ENCODE measurements around the gene VPS13A. TPM values are rescaled to one million over a fixed set of nuclear protein-coding genes. Genes with fewer than 3 reads are reported as not detected.

The VPS13A gene
- total RNA-seq, 1 experiment from 2014 or later, result 32.2 TPM

GRCh38 chr9:77418226-77418625 lies 240.9 kb downstream of the VPS13A start:
- intact Hi-C loops (cut with micrococcal nuclease; ENCODE audit: unreplicated experiment), result no loop called here
- no TSS peak for BruUV-seq (replicated peaks)
- Histone ChIP-seq H3K27me3 (replicated peaks; ENCODE audit: insufficient read depth, low read depth, low read length, poor library complexity) (no peaks in the 10 kb centered on the region), H3K36me3 (ENCODE audit: insufficient read depth, low read length, poor library complexity, severe bottlenecking) (no peaks in the 10 kb centered on the region), H3K4me1 (ENCODE audit: insufficient read depth, low read length, poor library complexity, severe bottlenecking) (peaks cover 6% of the 10 kb centered on the region), H3K9me3 (ENCODE audit: low read depth, low read length, poor library complexity, severe bottlenecking) (no peaks in the 10 kb centered on the region), H3K4me3 (ENCODE audit: low read depth, low read length, poor library complexity, severe bottlenecking) (no peak overlapping the region), H3K27ac (ENCODE audit: low read depth, low read length, poor library complexity, severe bottlenecking) (no peak overlapping the region)
- ChIA-PET CTCF (no interaction called here), POLR2A (ENCODE audit: low non-redundant PET) (no interaction called here)
- TF ChIP-seq CTCF (conservative IDR thresholded peaks at IDR 0.05; ENCODE audit: low read depth, low read length), result no peak
- TF ChIP-seq EZH2 (IDR thresholded peaks at IDR 0.05; ENCODE audit: borderline replicate concordance, low read depth, low read length, poor library complexity, severe bottlenecking), result no peak
- no peak for DNase-seq (ENCODE audit: low spot score)

GRCh38 chr9:77420641-77421040 lies 243.3 kb downstream of the VPS13A start:
- ChIA-PET CTCF (no interaction called here), POLR2A (ENCODE audit: low non-redundant PET) (no interaction called here)
- no peak for TF ChIP-seq CTCF (conservative IDR thresholded peaks at IDR 0.05; ENCODE audit: low read depth, low read length)
- TF ChIP-seq EZH2 (IDR thresholded peaks at IDR 0.05; ENCODE audit: borderline replicate concordance, low read depth, low read length, poor library complexity, severe bottlenecking), result no peak
- Histone ChIP-seq H3K9me3 (ENCODE audit: low read depth, low read length, poor library complexity, severe bottlenecking) (no peaks in the 10 kb centered on the region), H3K27ac (ENCODE audit: low read depth, low read length, poor library complexity, severe bottlenecking) (no peak overlapping the region), H3K27me3 (replicated peaks; ENCODE audit: insufficient read depth, low read depth, low read length, poor library complexity) (no peaks in the 10 kb centered on the region), H3K4me3 (ENCODE audit: low read depth, low read length, poor library complexity, severe bottlenecking) (no peak overlapping the region), H3K4me1 (ENCODE audit: insufficient read depth, low read length, poor library complexity, severe bottlenecking) (peaks cover 6% of the 10 kb centered on the region), H3K36me3 (ENCODE audit: insufficient read depth, low read length, poor library complexity, severe bottlenecking) (no peaks in the 10 kb centered on the region)
- no TSS peak for BruUV-seq (replicated peaks)
- no peak for DNase-seq (ENCODE audit: low spot score)
- intact Hi-C loops (cut with micrococcal nuclease; ENCODE audit: unreplicated experiment), result no loop called here

- no peak for DNase-seq (ENCODE audit: low spot score)
- H3K36me3 ChIP-seq (ENCODE audit: insufficient read depth, low read length, poor library complexity, severe bottlenecking), result no peaks in the 10 kb centered on the region
- no peak overlapping the region for H3K4me3 ChIP-seq (ENCODE audit: low read depth, low read length, poor library complexity, severe bottlenecking)
- H3K27me3 ChIP-seq (replicated peaks; ENCODE audit: insufficient read depth, low read depth, low read length, poor library complexity), result no peaks in the 10 kb centered on the region
- BruUV-seq (replicated peaks), result no TSS peak
- no peak overlapping the region for H3K27ac ChIP-seq (ENCODE audit: low read depth, low read length, poor library complexity, severe bottlenecking)
- H3K4me1 ChIP-seq (ENCODE audit: insufficient read depth, low read length, poor library complexity, severe bottlenecking), result peaks cover 11% of the 10 kb centered on the region
- CTCF ChIA-PET, result no interaction called here
- intact Hi-C loops (cut with micrococcal nuclease; ENCODE audit: unreplicated experiment), result no loop called here
- POLR2A ChIA-PET (ENCODE audit: low non-redundant PET), result no interaction called here
- no peaks in the 10 kb centered on the region for H3K9me3 ChIP-seq (ENCODE audit: low read depth, low read length, poor library complexity, severe bottlenecking)
- TF ChIP-seq EZH2 (IDR thresholded peaks at IDR 0.05; ENCODE audit: borderline replicate concordance, low read depth, low read length, poor library complexity, severe bottlenecking) (no peak), CTCF (conservative IDR thresholded peaks at IDR 0.05; ENCODE audit: low read depth, low read length) (no peak)
Observed at GRCh38 chr9:77421506-77422265, 244.4 kb downstream of the VPS13A start.
